PC-3 (cell line): Measurements from ENCODE around the gene ERICH4. TPM values are rescaled to one million over a fixed set of nuclear protein-coding genes. Genes with fewer than 3 reads are reported as not detected.

Experiments
- ATAC-seq: fragments of 200-7000 bp; cut with Tn5 transposase; 2 replicates; pipeline ENCODE4 v1.9.1; 2020; ENCODE audit warnings: mild to moderate bottlenecking, moderate library complexity
- BruUV-seq: library from RNA; stranded (reverse); fragments of 400-500 nt; replicated peaks from 2 replicates; lab custom pipeline; 2021; lab: Mats Ljungman, UMichigan
- CTCF ChIA-PET: fragments of 300-600 bp; sonication (Branson Sonifier 250); formaldehyde crosslinking; loops from one replicate; lab custom pipeline; 2022; ENCODE audit warnings: antibody characterized with exemption; lab: Charles Lee
- POLR2A ChIA-PET: fragments of 300-600 bp; sonication (Branson Sonifier 250); formaldehyde crosslinking; loops from one replicate; lab custom pipeline; 2022; ENCODE audit warnings: antibody characterized with exemption; ENCODE audit not compliant: unreplicated experiment; lab: Charles Lee
- DNase-seq: peaks from one replicate; pipeline ENCODE4 v3.0.0-alpha.2; 2015
- H2AFZ ChIP-seq: fragments of 300-600 bp; sonication (generic); 2 replicates; pipeline ENCODE4 v1.6.0; 2016; ENCODE audit warnings: antibody characterized with exemption, low read length
- H3F3A ChIP-seq: fragments of 300-600 bp; sonication (generic); one replicate; pipeline ENCODE4 v1.6.0; 2017; ENCODE audit warnings: antibody characterized with exemption, low read length, control low read depth, mild to moderate bottlenecking; ENCODE audit not compliant: unreplicated experiment
- H3K27ac ChIP-seq: fragments of 300-600 bp; sonication (generic); 2 replicates; pipeline ENCODE4 v1.5.1; 2016; ENCODE audit warnings: mild to moderate bottlenecking, low read length
- H3K27me3 ChIP-seq: fragments of 300-600 bp; sonication (generic); 2 replicates; pipeline ENCODE4 v1.6.1; 2016; ENCODE audit warnings: low read length, mixed read lengths
- H3K36me3 ChIP-seq: fragments of 300-600 bp; sonication (generic); 2 replicates; pipeline ENCODE4 v1.6.1; 2016; ENCODE audit warnings: low read depth, mixed run types, low read length, mixed read lengths
- H3K4me1 ChIP-seq: fragments of 300-600 bp; sonication (generic); 2 replicates; pipeline ENCODE4 v1.5.1; 2016; ENCODE audit warnings: low read length; ENCODE audit not compliant: insufficient read depth
- H3K4me2 ChIP-seq: fragments of 300-600 bp; sonication (generic); 2 replicates; pipeline ENCODE4 v1.6.0; 2016; ENCODE audit warnings: low read length
- H3K4me3 ChIP-seq: fragments of 300-600 bp; sonication (generic); 2 replicates; pipeline ENCODE4 v1.5.1; 2016; ENCODE audit warnings: mild to moderate bottlenecking, low read length, mixed read lengths
- H3K79me2 ChIP-seq: fragments of 300-600 bp; sonication (generic); 2 replicates; pipeline ENCODE4 v1.6.1; 2017; ENCODE audit warnings: low read length, mixed read lengths
- H3K9ac ChIP-seq: fragments of 300-600 bp; sonication (generic); 2 replicates; pipeline ENCODE4 v1.6.0; 2016; ENCODE audit warnings: mild to moderate bottlenecking, low read length
- H3K9me2 ChIP-seq: fragments of 300-600 bp; sonication (generic); replicated peaks from 2 replicates; pipeline ENCODE4 v1.6.1; 2016; ENCODE audit warnings: mixed run types, low read length, mixed read lengths
- H3K9me3 ChIP-seq: fragments of 300-600 bp; sonication (generic); 2 replicates; pipeline ENCODE4 v1.6.1; 2016; ENCODE audit warnings: low read length, mixed read lengths
- H4K20me1 ChIP-seq: fragments of 300-600 bp; sonication (generic); 2 replicates; pipeline ENCODE4 v1.6.1; 2016; ENCODE audit warnings: low read length, mixed read lengths
- CTCF ChIP-seq: fragments of 300-600 bp; sonication (generic); conservative IDR thresholded peaks from 2 replicates; pipeline ENCODE4 v1.5.1; 2017; ENCODE audit warnings: antibody characterized with exemption, low read depth, mild to moderate bottlenecking, low read length
- EZH2 ChIP-seq: fragments of 300-600 bp; sonication (generic); IDR thresholded peaks from one replicate; pipeline ENCODE4 v1.6.1; 2017; ENCODE audit warnings: antibody characterized with exemption, mild to moderate bottlenecking, low read length; ENCODE audit not compliant: unreplicated experiment
- EZH2phosphoT487 ChIP-seq: fragments of 300-600 bp; sonication (generic); IDR thresholded peaks from 2 replicates; pipeline ENCODE4 v1.6.1; 2018; ENCODE audit warnings: mild to moderate bottlenecking, antibody characterized with exemption, low read length, borderline replicate concordance
- intact Hi-C: fragments of 100-400 bp; cut with micrococcal nuclease; formaldehyde crosslinking; loops from 2 replicates; pipeline ENCODE4 v1.9.0; 2023
- total RNA-seq: library from RNA; depleted of rRNA; stranded (reverse); fragments of >200 nt; gene quantifications from 2 replicates; pipeline ENCODE4 v1.2.3, GENCODE V29; 2014

The ERICH4 gene
- total RNA-seq, 1 experiment from 2014 or later: not detected

- H3K27me3 ChIP-seq: no peaks in the 10 kb centered on the region
- ChIA-PET CTCF (no interaction called here), POLR2A (no interaction called here)
- DNase-seq (no peak), ATAC-seq (no peak)
- no TSS peak for BruUV-seq
- no peak overlapping the region for H3K27ac ChIP-seq
- H3K9ac ChIP-seq: no peak overlapping the region
- H3K9me3 ChIP-seq: no peaks in the 10 kb centered on the region
- H4K20me1 ChIP-seq: no peaks in the 10 kb centered on the region
- peaks cover 2% of the 10 kb centered on the region for H3K4me1 ChIP-seq
- no peak overlapping the region for H3K4me2 ChIP-seq
- TF ChIP-seq EZH2phosphoT487 (no peak), EZH2 (no peak), CTCF (no peak)
- intact Hi-C loops: no loop called here
- H3K9me2 ChIP-seq: no peaks in the 10 kb centered on the region
- no peaks in the 10 kb centered on the region for H3F3A ChIP-seq
- no peaks in the 10 kb centered on the region for H3K36me3 ChIP-seq
- H2AFZ ChIP-seq: no peak overlapping the region
- no peak overlapping the region for H3K4me3 ChIP-seq
- H3K79me2 ChIP-seq: no peaks in the 10 kb centered on the region
Observed at GRCh38 chr19:41414461-41414860, 28.5 kb upstream of the ERICH4 start.

GRCh38 chr19:41415154-41415571, 27.8 kb upstream of the ERICH4 start:
- intact Hi-C loops: no loop called here
- Histone ChIP-seq H3K27ac (no peak overlapping the region), H2AFZ (no peak overlapping the region), H3K9me3 (no peaks in the 10 kb centered on the region), H3K4me3 (no peak overlapping the region), H3K9me2 (no peaks in the 10 kb centered on the region), H3K4me1 (no peaks in the 10 kb centered on the region), H3K27me3 (no peaks in the 10 kb centered on the region), H3K4me2 (no peak overlapping the region), H3K9ac (no peak overlapping the region), H3K79me2 (no peaks in the 10 kb centered on the region), H3F3A (no peaks in the 10 kb centered on the region), H4K20me1 (no peaks in the 10 kb centered on the region), H3K36me3 (0 out of 2 replicates have a peak, but pooled peaks cover 3% of the 10 kb centered on the region)
- ChIA-PET CTCF (no interaction called here), POLR2A (no interaction called here)
- no peak for DNase-seq
- TF ChIP-seq EZH2: no peak
- no peak for TF ChIP-seq CTCF
- no peak for TF ChIP-seq EZH2phosphoT487
- no peak for ATAC-seq
- no TSS peak for BruUV-seq

- Histone ChIP-seq H3K4me1 (no peaks in the 10 kb centered on the region), H3F3A (no peaks in the 10 kb centered on the region), H4K20me1 (no peaks in the 10 kb centered on the region), H3K27me3 (no peaks in the 10 kb centered on the region), H3K36me3 (0 out of 2 replicates have a peak, but pooled peaks cover 3% of the 10 kb centered on the region), H3K4me2 (no peak overlapping the region), H3K27ac (no peak overlapping the region), H3K79me2 (no peaks in the 10 kb centered on the region), H3K9me3 (no peaks in the 10 kb centered on the region), H2AFZ (no peak overlapping the region), H3K9ac (no peak overlapping the region), H3K9me2 (no peaks in the 10 kb centered on the region), H3K4me3 (no peak overlapping the region)
- TF ChIP-seq EZH2phosphoT487: no peak
- no peak for TF ChIP-seq EZH2
- no peak for TF ChIP-seq CTCF
- ATAC-seq (no peak), DNase-seq (no peak)
- ChIA-PET CTCF (no interaction called here), POLR2A (no interaction called here)
- intact Hi-C loops: no loop called here
- no TSS peak for BruUV-seq
Observed at GRCh38 chr19:41416194-41416674, 26.7 kb upstream of the ERICH4 start.
